ENCODE measurements around the gene PHF2.

Gene PHF2

GRCh38 chr9:93576258-93577077 is at the start of gene PHF2:
Gene PHF2 (plus strand): TSS chr9:93576584. CDS start chr9:93576774, 190 bp downstream.
- DNase-seq (ENCODE audit: low read depth): peak; percentile 15

GRCh38 chr9:93531374-93531773 is 45.0 kb upstream of the PHF2 start:
- DNase-seq (ENCODE audit: low read depth): no peak

- no peak for DNase-seq (ENCODE audit: low read depth)
Measured at GRCh38 chr9:93532141-93532540, 44.2 kb upstream of the PHF2 start.

- no peak for DNase-seq (ENCODE audit: low read depth)
Measured at GRCh38 chr9:93533863-93534262, 42.5 kb upstream of the PHF2 start.

GRCh38 chr9:93536167-93536566 is 40.2 kb upstream of the PHF2 start:
- no peak for DNase-seq (ENCODE audit: low read depth)

GRCh38 chr9:93536874-93537273 is 39.5 kb upstream of the PHF2 start:
- no peak for DNase-seq (ENCODE audit: low read depth)

GRCh38 chr9:93540305-93540704 is 36.1 kb upstream of the PHF2 start:
- DNase-seq (ENCODE audit: low read depth): no peak

GRCh38 chr9:93541005-93541404 is 35.4 kb upstream of the PHF2 start:
- DNase-seq (ENCODE audit: low read depth): no peak

- no peak for DNase-seq (ENCODE audit: low read depth)
Measured at GRCh38 chr9:93541581-93542349, 34.6 kb upstream of the PHF2 start.

- no peak for DNase-seq (ENCODE audit: low read depth)
Measured at GRCh38 chr9:93543117-93543516, 33.3 kb upstream of the PHF2 start.

GRCh38 chr9:93546356-93546755 is 30.0 kb upstream of the PHF2 start:
- no peak for DNase-seq (ENCODE audit: low read depth)

- DNase-seq (ENCODE audit: low read depth): no peak
Measured at GRCh38 chr9:93549611-93550010, 26.8 kb upstream of the PHF2 start.

- DNase-seq (ENCODE audit: low read depth): no peak
Measured at GRCh38 chr9:93552923-93553322, 23.5 kb upstream of the PHF2 start.

- DNase-seq (ENCODE audit: low read depth): no peak
Measured at GRCh38 chr9:93555370-93555769, 21.0 kb upstream of the PHF2 start.

- DNase-seq (ENCODE audit: low read depth): no peak
Measured at GRCh38 chr9:93557366-93558137, 18.8 kb upstream of the PHF2 start.

- DNase-seq (ENCODE audit: low read depth): no peak
Measured at GRCh38 chr9:93558503-93558902, 17.9 kb upstream of the PHF2 start.

- no peak for DNase-seq (ENCODE audit: low read depth)
Measured at GRCh38 chr9:93560991-93561390, 15.4 kb upstream of the PHF2 start.

GRCh38 chr9:93562157-93562556 is 14.2 kb upstream of the PHF2 start:
- DNase-seq (ENCODE audit: low read depth): no peak

GRCh38 chr9:93565089-93565488 is 11.3 kb upstream of the PHF2 start:
- DNase-seq (ENCODE audit: low read depth): no peak

GRCh38 chr9:93566408-93567270 is 9.7 kb upstream of the PHF2 start:
- peak; percentile 100 for DNase-seq (ENCODE audit: low read depth)

GRCh38 chr9:93567271-93567959 is 9.0 kb upstream of the PHF2 start:
- DNase-seq (ENCODE audit: low read depth): no peak
